ENCODE data around the gene PIGW.

Gene PIGW

DNA sequence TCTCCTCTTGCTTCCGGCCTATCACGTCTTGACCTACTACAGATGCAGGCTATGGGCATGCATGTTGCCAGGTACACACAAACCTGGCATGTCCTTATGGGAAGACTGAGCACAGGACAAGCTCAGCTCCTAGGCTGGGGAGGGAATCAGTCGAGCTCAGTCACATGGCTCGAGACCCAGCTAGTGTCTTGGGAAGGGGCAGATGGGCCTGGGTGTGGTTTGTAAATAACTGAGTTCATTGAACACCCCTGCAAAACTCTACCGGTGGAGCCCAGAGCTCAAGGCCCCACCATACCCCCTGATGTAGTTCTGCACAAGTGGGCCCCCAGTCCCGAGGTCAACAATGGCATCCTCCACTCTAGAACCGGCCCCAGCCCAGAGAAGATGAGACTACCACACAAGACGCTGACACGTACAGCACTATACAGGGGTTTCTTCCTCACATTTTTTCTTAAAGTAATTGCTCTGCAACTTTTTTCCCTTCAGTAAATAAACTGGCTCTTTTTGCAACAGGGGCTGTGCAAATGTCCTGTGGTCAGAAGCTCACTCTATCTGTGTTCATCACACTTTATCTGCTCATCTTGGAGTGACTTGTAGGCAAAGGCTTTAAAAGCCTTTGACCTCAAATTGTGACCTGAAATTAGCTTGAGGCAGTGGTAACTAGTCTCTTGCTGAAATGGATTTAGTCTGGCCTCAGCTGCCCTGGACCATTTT lies 25.4 kb upstream of the PIGW start:
- Histone ChIP-seq H3K9ac (ENCODE audit: insufficient read length, low read depth) (no peak overlapping the region), H3K36me3 (ENCODE audit: insufficient read depth, insufficient read length, low read length) (peaks cover 92% of the 10 kb centered on the region), H3K27me3 (ENCODE audit: insufficient read depth, insufficient read length) (no peaks in the 10 kb centered on the region), H3K9me3 (ENCODE audit: insufficient read depth, low read length) (no peaks in the 10 kb centered on the region), H3K4me1 (ENCODE audit: insufficient read depth, insufficient read length) (peaks cover 2% of the 10 kb centered on the region), H3K4me3 (ENCODE audit: insufficient read length, low read depth) (no peak overlapping the region)
- TF ChIP-seq ZNF274 (IDR thresholded peaks at IDR 0.05; ENCODE audit: low read depth, low read length), result no peak
- no peak for TF ChIP-seq SUZ12 (IDR thresholded peaks at IDR 0.05; ENCODE audit: extremely low read depth, insufficient read depth, insufficient read length)
- no peak for TF ChIP-seq YY1 (IDR thresholded peaks at IDR 0.05; ENCODE audit: insufficient read depth, insufficient read length)
- no peak for DNase-seq (ENCODE audit: low read depth, low spot score)

DNA sequence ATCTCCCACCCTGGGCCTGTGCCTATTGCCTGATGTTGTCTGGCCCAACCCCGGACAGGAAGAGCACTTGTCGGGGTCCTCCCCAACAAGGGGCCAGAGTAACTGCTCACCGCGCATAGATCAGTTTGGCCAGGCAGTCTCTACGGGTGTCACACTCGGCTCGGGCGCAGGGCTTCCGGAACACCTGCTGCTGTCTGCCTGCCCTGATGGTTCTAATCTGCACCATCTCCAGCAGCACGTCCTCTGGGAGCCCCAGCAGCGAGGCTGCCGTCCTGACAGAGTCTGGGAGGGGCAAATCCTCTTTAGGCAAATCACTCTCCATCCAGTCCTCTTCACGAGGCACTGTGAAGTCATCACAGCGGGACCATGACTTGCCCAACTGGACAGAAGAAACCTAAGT lies 24.2 kb upstream of the PIGW start:
- H3K36me3 ChIP-seq (ENCODE audit: insufficient read depth, insufficient read length, low read length), result peaks cover 94% of the 10 kb centered on the region
- TF ChIP-seq SUZ12 (IDR thresholded peaks at IDR 0.05; ENCODE audit: extremely low read depth, insufficient read depth, insufficient read length) (no peak), ZNF274 (IDR thresholded peaks at IDR 0.05; ENCODE audit: low read depth, low read length) (no peak), YY1 (IDR thresholded peaks at IDR 0.05; ENCODE audit: insufficient read depth, insufficient read length) (no peak)
- no peak overlapping the region for H3K9ac ChIP-seq (ENCODE audit: insufficient read length, low read depth)

GRCh38 chr17:36511216-36511615 lies 23.6 kb upstream of the PIGW start:
- Histone ChIP-seq H3K27me3 (ENCODE audit: insufficient read depth, insufficient read length) (no peaks in the 10 kb centered on the region), H3K36me3 (ENCODE audit: insufficient read depth, insufficient read length, low read length) (peaks cover 94% of the 10 kb centered on the region), H3K4me1 (ENCODE audit: insufficient read depth, insufficient read length) (peaks cover 2% of the 10 kb centered on the region), H3K9ac (ENCODE audit: insufficient read length, low read depth) (no peak overlapping the region), H3K9me3 (ENCODE audit: insufficient read depth, low read length) (no peaks in the 10 kb centered on the region), H3K4me3 (ENCODE audit: insufficient read length, low read depth) (no peak overlapping the region)
- DNase-seq (ENCODE audit: low read depth, low spot score), result no peak
- TF ChIP-seq ZNF274 (IDR thresholded peaks at IDR 0.05; ENCODE audit: low read depth, low read length) (no peak), YY1 (IDR thresholded peaks at IDR 0.05; ENCODE audit: insufficient read depth, insufficient read length) (no peak), SUZ12 (IDR thresholded peaks at IDR 0.05; ENCODE audit: extremely low read depth, insufficient read depth, insufficient read length) (no peak)

More for the DNA sequence above, 24.2 kb upstream of the PIGW start:
- no peak for DNase-seq (ENCODE audit: low read depth, low spot score)
- Histone ChIP-seq H3K4me3 (ENCODE audit: insufficient read length, low read depth) (no peak overlapping the region), H3K4me1 (ENCODE audit: insufficient read depth, insufficient read length) (peaks cover 2% of the 10 kb centered on the region), H3K9me3 (ENCODE audit: insufficient read depth, low read length) (no peaks in the 10 kb centered on the region), H3K27me3 (ENCODE audit: insufficient read depth, insufficient read length) (no peaks in the 10 kb centered on the region)

DNA sequence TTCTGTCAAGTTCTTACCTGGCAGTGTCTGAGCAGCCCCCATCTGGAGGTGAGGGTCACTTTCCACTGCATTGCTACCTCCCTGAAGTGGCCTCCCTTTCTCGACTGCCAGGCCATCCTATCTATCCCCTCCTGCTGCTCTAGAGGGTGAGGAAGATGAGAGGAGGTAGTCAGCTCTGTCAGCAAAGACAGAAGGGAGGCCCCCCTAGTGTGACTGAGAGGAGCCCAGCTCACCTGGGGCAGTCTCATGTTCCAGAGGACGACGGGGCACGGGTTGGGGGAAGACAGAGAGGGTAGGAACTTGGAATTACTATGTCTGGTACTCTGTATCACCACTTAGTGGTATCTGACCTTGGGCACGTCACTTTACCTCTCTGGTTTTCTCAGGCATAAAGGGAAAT lies 22.1 kb upstream of the PIGW start:
- H3K9ac ChIP-seq (ENCODE audit: insufficient read length, low read depth), result no peak overlapping the region
- no peak overlapping the region for H3K4me3 ChIP-seq (ENCODE audit: insufficient read length, low read depth)
- H3K36me3 ChIP-seq (ENCODE audit: insufficient read depth, insufficient read length, low read length), result peaks cover 89% of the 10 kb centered on the region
- no peak for DNase-seq (ENCODE audit: low read depth, low spot score)
- no peaks in the 10 kb centered on the region for H3K9me3 ChIP-seq (ENCODE audit: insufficient read depth, low read length)
- TF ChIP-seq YY1 (IDR thresholded peaks at IDR 0.05; ENCODE audit: insufficient read depth, insufficient read length), result no peak
- TF ChIP-seq SUZ12 (IDR thresholded peaks at IDR 0.05; ENCODE audit: extremely low read depth, insufficient read depth, insufficient read length), result no peak
- TF ChIP-seq ZNF274 (IDR thresholded peaks at IDR 0.05; ENCODE audit: low read depth, low read length), result no peak
- H3K4me1 ChIP-seq (ENCODE audit: insufficient read depth, insufficient read length), result peaks cover 2% of the 10 kb centered on the region
- no peaks in the 10 kb centered on the region for H3K27me3 ChIP-seq (ENCODE audit: insufficient read depth, insufficient read length)

DNA sequence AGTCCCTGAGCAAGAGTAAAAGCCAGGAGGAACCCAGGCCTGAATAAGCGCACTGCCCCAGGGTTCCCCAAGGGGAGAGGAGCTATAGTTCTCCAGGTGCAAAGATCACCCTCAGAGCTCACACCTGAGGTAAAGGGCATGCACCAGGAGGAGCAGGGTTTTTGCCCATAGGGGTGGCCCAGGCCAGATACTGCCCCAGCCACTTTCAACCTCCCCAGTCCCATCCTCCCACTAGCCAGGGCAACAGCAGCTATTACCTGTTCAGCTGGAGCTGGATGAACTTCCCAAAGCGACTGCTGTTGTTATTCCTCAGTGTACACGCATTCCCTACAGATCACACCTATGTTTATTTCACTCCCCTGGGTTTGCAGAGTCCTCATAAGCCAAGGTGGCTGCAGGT lies 19.9 kb upstream of the PIGW start:
- TF ChIP-seq YY1 (IDR thresholded peaks at IDR 0.05; ENCODE audit: insufficient read depth, insufficient read length) (no peak), SUZ12 (IDR thresholded peaks at IDR 0.05; ENCODE audit: extremely low read depth, insufficient read depth, insufficient read length) (no peak), ZNF274 (IDR thresholded peaks at IDR 0.05; ENCODE audit: low read depth, low read length) (no peak)
- no peak for DNase-seq (ENCODE audit: low read depth, low spot score)
- H3K4me3 ChIP-seq (ENCODE audit: insufficient read length, low read depth), result no peak overlapping the region
- peaks cover 2% of the 10 kb centered on the region for H3K4me1 ChIP-seq (ENCODE audit: insufficient read depth, insufficient read length)
- no peaks in the 10 kb centered on the region for H3K9me3 ChIP-seq (ENCODE audit: insufficient read depth, low read length)
- peaks cover 82% of the 10 kb centered on the region for H3K36me3 ChIP-seq (ENCODE audit: insufficient read depth, insufficient read length, low read length)
- H3K9ac ChIP-seq (ENCODE audit: insufficient read length, low read depth), result no peak overlapping the region
- H3K27me3 ChIP-seq (ENCODE audit: insufficient read depth, insufficient read length), result no peaks in the 10 kb centered on the region

GRCh38 chr17:36515837-36516236 lies 18.9 kb upstream of the PIGW start:
- no peak overlapping the region for H3K9ac ChIP-seq (ENCODE audit: insufficient read length, low read depth)
- H3K4me1 ChIP-seq (ENCODE audit: insufficient read depth, insufficient read length), result peaks cover 2% of the 10 kb centered on the region
- H3K36me3 ChIP-seq (ENCODE audit: insufficient read depth, insufficient read length, low read length), result peaks cover 81% of the 10 kb centered on the region
- DNase-seq (ENCODE audit: low read depth, low spot score), result no peak
- no peaks in the 10 kb centered on the region for H3K9me3 ChIP-seq (ENCODE audit: insufficient read depth, low read length)
- H3K4me3 ChIP-seq (ENCODE audit: insufficient read length, low read depth), result no peak overlapping the region
- TF ChIP-seq YY1 (IDR thresholded peaks at IDR 0.05; ENCODE audit: insufficient read depth, insufficient read length), result no peak
- no peak for TF ChIP-seq SUZ12 (IDR thresholded peaks at IDR 0.05; ENCODE audit: extremely low read depth, insufficient read depth, insufficient read length)
- TF ChIP-seq ZNF274 (IDR thresholded peaks at IDR 0.05; ENCODE audit: low read depth, low read length), result no peak
- H3K27me3 ChIP-seq (ENCODE audit: insufficient read depth, insufficient read length), result no peaks in the 10 kb centered on the region

GRCh38 chr17:36523113-36523512 lies 11.7 kb upstream of the PIGW start:
- DNase-seq (ENCODE audit: low read depth, low spot score), result no peak
- no peaks in the 10 kb centered on the region for H3K27me3 ChIP-seq (ENCODE audit: insufficient read depth, insufficient read length)
- TF ChIP-seq ZNF274 (IDR thresholded peaks at IDR 0.05; ENCODE audit: low read depth, low read length) (no peak), YY1 (IDR thresholded peaks at IDR 0.05; ENCODE audit: insufficient read depth, insufficient read length) (no peak), SUZ12 (IDR thresholded peaks at IDR 0.05; ENCODE audit: extremely low read depth, insufficient read depth, insufficient read length) (no peak)
- H3K9ac ChIP-seq (ENCODE audit: insufficient read length, low read depth), result no peak overlapping the region
- peaks cover 75% of the 10 kb centered on the region for H3K36me3 ChIP-seq (ENCODE audit: insufficient read depth, insufficient read length, low read length)
- no peaks in the 10 kb centered on the region for H3K9me3 ChIP-seq (ENCODE audit: insufficient read depth, low read length)
- no peaks in the 10 kb centered on the region for H3K4me1 ChIP-seq (ENCODE audit: insufficient read depth, insufficient read length)
- no peak overlapping the region for H3K4me3 ChIP-seq (ENCODE audit: insufficient read length, low read depth)

All from NT2/D1 (cell line).